ENCODE measurements around the gene AGBL3.

The AGBL3 gene

GRCh38 chr7:134948246-134948645 is 38.1 kb upstream of the AGBL3 start:
- DNase-seq (ENCODE audit: extremely low read depth, low read depth) = no peak
- no peak for TF ChIP-seq CTCF (IDR thresholded peaks at IDR 0.05; ENCODE audit: low read depth, low read length)

- TF ChIP-seq CTCF (IDR thresholded peaks at IDR 0.05; ENCODE audit: low read depth, low read length) = no peak
- no peak for DNase-seq (ENCODE audit: extremely low read depth, low read depth)
Observed at GRCh38 chr7:134948736-134949135, 37.6 kb upstream of the AGBL3 start.

- DNase-seq (ENCODE audit: extremely low read depth, low read depth) = no peak
- TF ChIP-seq CTCF (IDR thresholded peaks at IDR 0.05; ENCODE audit: low read depth, low read length) = no peak
Observed at GRCh38 chr7:134949171-134949570, 37.1 kb upstream of the AGBL3 start.

- TF ChIP-seq CTCF (IDR thresholded peaks at IDR 0.05; ENCODE audit: low read depth, low read length) = peak; percentile 37
- no peak for DNase-seq (ENCODE audit: extremely low read depth, low read depth)
Observed at GRCh38 chr7:134954197-134955082, 31.9 kb upstream of the AGBL3 start.

GRCh38 chr7:134957005-134957404 is 29.3 kb upstream of the AGBL3 start:
- DNase-seq (ENCODE audit: extremely low read depth, low read depth) = no peak
- no peak for TF ChIP-seq CTCF (IDR thresholded peaks at IDR 0.05; ENCODE audit: low read depth, low read length)

GRCh38 chr7:134959810-134960209 is 26.5 kb upstream of the AGBL3 start:
- DNase-seq (ENCODE audit: extremely low read depth, low read depth) = no peak
- no peak for TF ChIP-seq CTCF (IDR thresholded peaks at IDR 0.05; ENCODE audit: low read depth, low read length)

GRCh38 chr7:134962270-134962780 is 24.0 kb upstream of the AGBL3 start:
- TF ChIP-seq CTCF (IDR thresholded peaks at IDR 0.05; ENCODE audit: low read depth, low read length) = no peak; the same call in 1 of the 2 replicates
- DNase-seq (ENCODE audit: extremely low read depth, low read depth) = no peak
